Stimulated activated CD4-positive, alpha-beta T cell treated with anti-CD3 and anti-CD28 coated beads, Interleukin-4, amount 100 ng/mL, for 24 hours (primary cell): ENCODE measurements around the gene TMC3.
"Not testable (repeated sequence)": the region's sequence is repeated elsewhere in the genome, so short reads cannot be mapped to it uniquely, and the experiment has no call there.

Source experiments
- DNase-seq: peaks from one replicate; pipeline ENCODE4 v3.0.0-alpha.2; 2020

TMC3 gene

DNA sequence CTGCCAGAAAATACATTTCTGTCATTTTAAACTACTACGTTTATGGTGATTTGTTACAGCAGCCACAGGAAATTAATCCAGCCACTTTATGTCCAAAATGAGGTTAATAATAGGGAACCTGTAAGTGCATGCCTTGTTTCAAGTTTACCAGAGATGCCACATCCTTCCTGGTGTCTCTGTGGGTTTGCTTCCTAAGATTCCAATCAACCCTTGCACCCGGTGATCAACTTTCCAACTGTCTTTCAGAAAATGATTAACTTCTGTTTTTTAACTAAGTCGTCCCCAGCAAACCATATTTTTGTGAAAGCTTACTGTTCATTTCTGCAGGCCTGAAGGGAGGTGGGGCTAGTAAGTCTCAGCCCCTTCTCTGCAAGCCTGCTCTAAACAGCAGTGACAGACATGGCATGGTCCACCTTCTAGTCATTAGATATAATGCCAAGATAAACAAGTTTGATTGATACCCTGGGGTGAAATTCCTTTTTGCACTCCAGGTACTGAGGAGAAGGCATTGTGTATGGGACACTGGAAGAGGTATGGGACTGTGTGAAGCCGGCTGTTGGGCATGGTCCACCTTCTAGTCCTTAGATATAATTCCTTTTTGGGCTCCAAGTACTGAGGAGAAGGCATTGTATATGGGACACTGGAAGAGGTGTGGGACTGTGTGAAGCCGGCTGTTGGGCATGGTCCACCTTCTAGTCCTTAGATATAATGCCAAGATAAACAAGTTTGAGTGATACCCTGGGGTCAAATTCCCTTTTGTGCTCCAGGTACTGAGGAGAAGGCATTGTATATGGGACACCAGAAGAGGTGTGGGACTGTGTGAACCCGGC lies 11.1 kb upstream of the TMC3 start:
- DNase-seq: no peak

GRCh38 chr15:81381720-81382119 lies 7.7 kb upstream of the TMC3 start:
- DNase-seq: no peak

- no peak for DNase-seq
Measured at GRCh38 chr15:81380668-81381067, 6.7 kb upstream of the TMC3 start.

GRCh38 chr15:81380203-81380602 lies 6.2 kb upstream of the TMC3 start:
- DNase-seq: no peak

DNA sequence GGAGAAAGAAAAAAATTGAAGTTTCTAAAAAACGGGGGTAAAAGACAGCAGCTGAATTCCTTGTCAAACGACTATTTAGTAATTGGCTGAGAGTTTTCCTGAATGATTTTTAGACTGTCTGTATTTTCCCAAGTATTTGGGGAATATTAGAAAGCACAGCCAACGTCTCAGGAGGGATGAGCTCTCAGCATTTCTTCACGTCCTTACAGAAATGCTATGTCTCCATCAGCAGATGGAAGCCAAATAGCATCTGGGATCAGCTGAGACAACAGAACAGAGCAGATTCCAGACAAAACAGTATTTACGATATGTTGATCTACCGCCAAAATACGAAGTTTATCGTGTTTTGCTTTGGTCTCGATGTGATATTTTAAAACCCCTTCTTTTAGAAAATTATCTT lies 5.3 kb upstream of the TMC3 start:
- no peak for DNase-seq

GRCh38 chr15:81378443-81378842 lies 4.4 kb upstream of the TMC3 start:
- no peak for DNase-seq

GRCh38 chr15:81377871-81378270 lies 3.9 kb upstream of the TMC3 start:
- no peak for DNase-seq

- no peak for DNase-seq
Measured at GRCh38 chr15:81376231-81376630, 2.2 kb upstream of the TMC3 start.

GRCh38 chr15:81375461-81375860 lies 1.4 kb upstream of the TMC3 start:
- no peak for DNase-seq

DNA sequence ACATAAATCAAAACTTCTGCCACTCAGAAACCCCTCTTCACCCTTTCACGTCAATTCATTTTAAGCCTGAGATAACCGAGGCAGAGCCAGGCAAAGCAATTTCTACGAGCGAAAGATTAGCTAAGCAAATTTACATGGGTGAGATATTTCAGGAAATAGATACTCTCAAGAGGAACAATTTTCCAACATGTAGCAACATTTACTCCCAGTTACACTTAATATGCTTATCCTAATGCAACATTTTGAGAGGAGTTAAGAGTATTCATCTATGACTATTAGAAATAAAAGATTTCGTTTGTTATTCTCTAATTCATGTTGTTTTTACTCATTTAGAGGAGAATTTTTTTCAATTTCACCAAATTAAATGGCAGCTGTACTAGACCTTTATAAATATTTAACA lies 837 bp downstream of the TMC3 start:
- DNase-seq: no peak

GRCh38 chr15:81372575-81372974 lies 1.4 kb downstream of the TMC3 start:
- no peak for DNase-seq

DNA sequence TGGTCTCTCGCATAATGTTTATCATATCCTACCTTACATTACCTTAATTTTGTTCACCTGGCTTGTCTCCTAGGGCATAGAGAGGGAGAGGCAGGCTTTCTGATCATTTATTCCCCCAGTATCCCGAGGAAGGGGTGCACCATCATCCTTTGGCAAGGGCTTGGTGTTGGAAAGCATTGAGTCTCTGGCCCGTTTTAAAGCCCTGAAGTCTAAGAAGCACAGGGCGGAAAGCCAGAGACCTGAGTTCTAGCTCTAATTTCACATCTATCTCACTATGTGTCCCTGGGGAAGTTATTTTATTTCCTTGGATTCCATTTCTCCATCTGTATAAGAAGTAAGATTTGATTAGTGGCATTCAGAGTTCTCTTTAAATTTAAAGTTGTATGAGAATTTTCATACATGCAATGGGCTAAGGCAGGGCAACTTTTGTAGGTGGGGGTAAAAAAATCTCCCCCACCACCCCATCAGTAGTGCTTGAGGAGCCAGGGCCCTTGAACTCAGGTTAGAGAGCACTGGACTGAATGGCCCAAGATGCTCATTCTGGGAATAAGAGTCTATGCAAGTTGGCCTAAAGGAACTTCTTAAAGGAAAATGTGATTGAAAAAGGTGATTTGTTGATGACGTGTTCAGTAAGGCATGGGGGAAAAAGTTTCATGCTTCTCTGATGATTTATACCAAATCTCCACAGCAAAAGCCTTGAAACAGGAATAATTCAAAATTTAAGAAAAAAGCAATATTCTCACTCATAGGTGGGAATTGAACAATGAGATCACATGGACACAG lies 10.1 kb downstream of the TMC3 start:
- no peak for DNase-seq

GRCh38 chr15:81363276-81363675 lies 10.7 kb downstream of the TMC3 start:
- no peak for DNase-seq

DNA sequence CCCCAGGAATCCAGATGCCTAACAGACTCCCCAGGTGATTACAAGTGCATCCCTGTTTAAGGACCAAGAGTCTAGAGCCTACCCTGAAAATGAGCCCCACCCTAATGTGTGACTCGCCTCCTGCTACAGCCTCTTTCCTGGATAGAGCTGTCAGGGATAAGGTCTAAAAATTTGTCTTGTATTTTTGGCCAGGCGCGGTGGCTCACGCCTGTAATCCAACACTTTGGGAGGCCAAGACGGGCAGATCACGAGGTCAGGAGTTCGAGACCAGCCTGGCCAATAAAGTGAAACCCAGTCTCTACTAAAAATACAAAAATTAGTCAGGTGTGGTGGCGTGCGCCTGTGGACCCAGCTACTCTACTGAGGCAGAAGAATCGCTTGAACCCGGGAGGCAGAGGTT lies 11.2 kb downstream of the TMC3 start:
- DNase-seq: no peak

- DNase-seq: no peak
Measured at GRCh38 chr15:81361891-81362290, 12.1 kb downstream of the TMC3 start.

GRCh38 chr15:81360491-81360890 lies 13.5 kb downstream of the TMC3 start:
- no peak for DNase-seq

DNA sequence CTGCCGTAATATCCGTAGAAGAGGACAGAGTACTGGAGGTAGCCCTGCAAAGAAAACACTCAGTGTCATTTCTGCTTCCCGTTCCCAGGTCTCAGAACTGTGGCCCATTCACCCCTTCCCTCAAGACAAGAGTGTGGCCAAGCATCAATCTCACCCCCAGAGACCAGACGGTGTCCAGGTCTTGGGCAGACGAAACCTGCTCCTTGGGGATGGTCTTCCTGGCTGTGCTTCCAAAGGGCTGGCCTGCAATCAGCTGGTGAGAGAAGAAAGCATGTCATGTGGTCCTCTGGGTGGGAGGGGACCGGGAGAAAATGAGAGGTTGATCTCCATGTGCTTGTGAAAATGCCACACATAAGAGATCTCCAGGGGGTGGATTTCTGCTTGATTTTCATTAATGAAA lies 15.8 kb downstream of the TMC3 start:
- no peak for DNase-seq

- DNase-seq: no peak
Measured at GRCh38 chr15:81357180-81357686, 16.8 kb downstream of the TMC3 start.

DNA sequence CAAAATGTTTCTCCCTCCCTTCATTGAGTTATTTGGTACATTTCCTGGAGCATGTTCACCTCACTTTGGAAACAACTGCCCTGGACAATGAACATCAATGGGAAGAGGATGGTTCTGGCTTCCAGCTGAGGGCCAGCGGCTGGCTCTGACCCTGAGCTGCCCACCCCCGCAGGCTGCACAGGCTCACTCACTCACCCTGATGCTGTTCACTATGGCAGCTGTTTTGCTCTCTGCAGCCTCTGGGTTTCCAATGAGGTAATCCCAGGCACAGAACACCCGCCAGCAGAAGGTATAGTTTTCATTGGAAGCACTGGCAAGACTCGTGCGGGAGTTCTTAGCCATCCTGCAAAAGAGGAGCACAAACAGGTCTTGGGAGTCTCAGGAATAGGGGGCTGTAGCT lies 17.8 kb downstream of the TMC3 start:
- no peak for DNase-seq

GRCh38 chr15:81351651-81352050 lies 22.4 kb downstream of the TMC3 start:
- DNase-seq: no peak

GRCh38 chr15:81349271-81349670 lies 24.7 kb downstream of the TMC3 start:
- no peak for DNase-seq

DNA sequence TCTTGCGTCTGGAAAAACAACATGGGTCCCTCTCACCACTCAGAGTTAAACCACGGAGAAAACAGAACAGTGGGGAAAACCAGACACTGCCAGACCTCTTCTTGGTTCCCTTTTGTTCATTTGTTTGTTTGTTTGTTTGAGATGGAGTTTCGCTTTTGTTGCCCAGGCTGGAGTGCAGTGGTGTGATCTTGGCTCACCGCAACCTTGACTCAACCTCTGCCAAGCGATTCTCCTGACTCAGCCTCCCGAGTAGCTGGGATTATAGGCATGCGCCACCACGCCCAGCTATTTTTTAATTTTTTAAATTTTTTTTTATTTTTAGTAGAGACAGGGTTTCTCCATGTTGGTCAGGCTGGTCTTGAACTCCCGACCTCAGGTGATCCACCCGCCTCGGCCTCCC lies 25.3 kb downstream of the TMC3 start:
- not testable (repeated sequence) for DNase-seq

DNA sequence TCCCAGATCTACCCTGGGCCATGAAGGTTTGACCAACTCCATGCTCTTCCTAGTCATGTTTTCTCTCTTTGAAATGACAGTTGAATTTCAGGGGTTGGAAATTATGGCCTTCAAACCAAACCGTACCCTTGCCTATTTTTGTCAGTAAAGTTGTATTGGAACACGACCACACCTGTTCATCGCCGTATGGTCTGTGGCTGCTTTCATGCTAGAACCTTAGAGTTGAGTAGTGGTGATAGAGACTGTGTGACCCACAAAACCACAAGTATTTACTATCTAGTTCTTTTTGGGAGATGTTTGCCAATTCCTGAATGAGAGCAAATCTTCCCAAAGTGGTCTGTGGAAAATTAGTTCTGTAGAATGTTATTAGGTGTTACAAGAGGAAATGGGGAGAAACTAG lies 26.1 kb downstream of the TMC3 start:
- no peak for DNase-seq

DNA sequence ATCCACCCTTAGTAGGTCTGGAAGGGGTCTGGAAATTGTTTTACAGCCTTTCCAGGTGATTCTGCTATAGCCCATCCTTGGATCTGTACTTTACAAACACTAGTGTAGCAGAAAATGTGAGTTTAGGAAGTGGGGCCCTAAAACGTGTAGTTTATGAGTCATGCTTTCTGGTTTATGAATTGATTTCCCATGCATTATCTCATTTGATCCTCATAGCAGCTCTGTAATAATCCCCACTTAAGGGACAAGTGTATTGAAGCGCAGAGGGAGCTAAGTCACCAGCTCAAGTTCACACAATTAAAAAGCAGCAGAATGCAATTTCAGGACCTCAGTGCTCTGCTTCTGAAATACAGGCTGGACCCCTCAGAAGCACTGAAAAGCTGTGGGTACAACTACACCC lies 27.4 kb downstream of the TMC3 start:
- DNase-seq: no peak
